C4-2B (cell line): ENCODE data around the gene CNRIP1.

Source experiments
- ZFX ChIP-seq: fragments of 450-650 bp; IDR thresholded peaks from 2 replicates; pipeline ENCODE4 v1.6.1; 2017
- TF ChIP-seq, protein P1 (sequence below): fragments of 450-650 bp; conservative IDR thresholded peaks from 2 replicates; pipeline ENCODE4 v1.5.1; 2017; ENCODE audit warnings: mild to moderate bottlenecking

DNA sequence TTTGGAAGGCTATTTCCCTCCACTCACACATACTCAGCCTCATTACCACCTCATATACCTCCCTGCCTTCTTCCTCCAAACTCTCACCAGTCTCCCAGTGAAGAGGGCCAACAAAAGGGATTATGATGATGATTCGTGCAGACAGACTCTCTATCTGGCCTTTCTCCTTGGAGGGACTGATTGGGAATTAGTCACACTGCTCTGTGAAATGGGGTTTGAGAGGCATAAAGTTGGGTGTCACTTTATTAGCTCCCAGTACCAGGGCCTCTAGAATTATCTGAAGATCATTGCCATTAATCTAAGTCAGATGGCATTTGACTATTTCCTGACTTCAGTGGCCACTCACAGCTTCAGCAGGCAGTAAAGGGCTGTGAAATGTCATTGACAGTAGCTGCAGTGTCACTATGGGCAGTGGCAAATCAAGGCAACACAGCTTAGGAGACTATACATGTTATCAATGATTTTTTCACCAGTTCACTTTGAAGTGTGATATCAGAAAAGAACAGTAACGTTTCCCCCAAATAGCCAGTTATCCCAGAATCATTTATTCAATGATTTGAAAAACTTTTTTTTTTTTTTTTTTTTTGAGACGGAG, 17.4 kb downstream of the CNRIP1 start:
- TF ChIP-seq, protein P1, sequence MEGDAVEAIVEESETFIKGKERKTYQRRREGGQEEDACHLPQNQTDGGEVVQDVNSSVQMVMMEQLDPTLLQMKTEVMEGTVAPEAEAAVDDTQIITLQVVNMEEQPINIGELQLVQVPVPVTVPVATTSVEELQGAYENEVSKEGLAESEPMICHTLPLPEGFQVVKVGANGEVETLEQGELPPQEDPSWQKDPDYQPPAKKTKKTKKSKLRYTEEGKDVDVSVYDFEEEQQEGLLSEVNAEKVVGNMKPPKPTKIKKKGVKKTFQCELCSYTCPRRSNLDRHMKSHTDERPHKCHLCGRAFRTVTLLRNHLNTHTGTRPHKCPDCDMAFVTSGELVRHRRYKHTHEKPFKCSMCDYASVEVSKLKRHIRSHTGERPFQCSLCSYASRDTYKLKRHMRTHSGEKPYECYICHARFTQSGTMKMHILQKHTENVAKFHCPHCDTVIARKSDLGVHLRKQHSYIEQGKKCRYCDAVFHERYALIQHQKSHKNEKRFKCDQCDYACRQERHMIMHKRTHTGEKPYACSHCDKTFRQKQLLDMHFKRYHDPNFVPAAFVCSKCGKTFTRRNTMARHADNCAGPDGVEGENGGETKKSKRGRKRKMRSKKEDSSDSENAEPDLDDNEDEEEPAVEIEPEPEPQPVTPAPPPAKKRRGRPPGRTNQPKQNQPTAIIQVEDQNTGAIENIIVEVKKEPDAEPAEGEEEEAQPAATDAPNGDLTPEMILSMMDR: no peak
- TF ChIP-seq ZFX: no peak
